HPDE6-E6E7 (cell line): ENCODE measurements around the gene CACNB2.

Experiments used
- DNase-seq: peaks from one replicate; pipeline ENCODE4 v3.0.0; 2011; ENCODE audit warnings: missing footprints; ENCODE audit errors: extremely low spot score

The CACNB2 gene

DNA sequence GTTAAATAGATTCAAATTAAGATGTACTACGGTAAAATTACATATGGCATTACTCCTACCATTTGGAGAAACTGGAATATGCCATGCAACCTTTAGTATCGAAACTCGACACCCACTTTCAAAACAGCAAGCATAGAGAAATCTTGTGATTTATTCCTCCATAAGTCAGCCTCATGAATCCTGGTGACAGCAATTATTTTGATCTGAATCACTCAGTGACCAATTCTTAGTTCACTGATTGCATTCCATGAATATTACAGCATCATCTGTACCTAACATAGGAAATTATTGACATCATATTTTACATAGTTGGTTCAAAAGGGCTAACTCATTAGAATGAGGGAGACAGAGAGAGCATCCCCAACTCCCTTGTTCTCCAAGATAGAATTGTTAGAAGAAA lies 89.6 kb downstream of the CACNB2 start:
- no peak for DNase-seq

DNA sequence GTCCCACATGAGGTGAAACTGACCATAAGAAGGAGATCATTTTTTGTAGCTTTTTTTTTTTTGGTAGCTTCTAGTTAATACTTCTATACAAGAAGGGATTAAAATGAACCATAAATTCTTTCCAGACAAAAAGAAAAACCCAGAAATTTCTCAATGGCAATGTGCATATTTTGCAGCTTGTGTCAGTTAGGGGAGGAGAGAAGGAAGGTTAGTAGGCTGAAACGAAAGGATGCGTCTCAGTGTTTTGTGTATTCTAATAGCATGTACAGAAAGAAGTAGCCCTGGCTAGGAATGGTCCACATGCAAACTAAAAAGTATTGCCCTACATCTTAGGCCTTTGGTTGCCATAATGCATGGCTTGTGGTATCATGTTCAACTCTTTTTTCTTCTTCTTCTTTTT lies 90.6 kb downstream of the CACNB2 start:
- no peak for DNase-seq

DNA sequence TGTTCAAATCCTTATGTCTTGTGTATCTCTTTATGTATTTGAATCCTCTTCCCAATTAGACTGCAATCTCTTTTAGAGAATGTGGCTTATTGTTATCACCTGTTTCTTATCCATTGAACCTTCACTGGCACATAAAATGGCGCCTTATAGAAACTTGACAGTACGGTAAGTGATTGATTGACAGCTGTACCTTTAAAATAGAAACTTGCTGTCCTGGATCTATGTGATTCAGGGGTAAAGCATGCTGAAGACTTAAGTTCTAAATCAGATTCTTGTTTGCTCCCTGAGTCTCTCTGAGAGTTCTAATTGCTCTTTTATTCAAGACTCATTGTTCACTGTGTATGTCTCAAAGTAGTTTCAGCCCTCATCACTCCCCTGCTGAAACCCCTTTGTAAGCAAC lies 91.3 kb downstream of the CACNB2 start:
- no peak for DNase-seq

DNA sequence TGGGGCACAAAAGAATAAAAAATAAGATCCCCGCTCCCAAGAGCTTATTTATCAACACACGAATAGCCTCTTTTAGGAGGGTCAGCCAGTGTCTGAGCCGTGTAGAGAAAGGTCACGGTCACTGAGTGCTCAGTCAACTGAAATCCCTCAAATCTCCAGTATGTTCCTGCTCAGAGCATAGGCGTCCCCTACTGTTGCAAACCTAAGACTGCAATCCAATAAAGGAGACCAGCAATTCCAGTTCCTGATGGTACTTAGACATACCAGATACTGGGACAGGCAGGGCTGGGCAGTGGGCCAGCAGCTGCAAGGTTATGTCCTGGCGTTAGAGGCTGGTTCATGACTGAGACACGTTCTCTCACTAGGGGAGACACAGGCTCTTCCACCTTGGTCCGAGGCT lies 93.6 kb downstream of the CACNB2 start:
- DNase-seq: no peak

DNA sequence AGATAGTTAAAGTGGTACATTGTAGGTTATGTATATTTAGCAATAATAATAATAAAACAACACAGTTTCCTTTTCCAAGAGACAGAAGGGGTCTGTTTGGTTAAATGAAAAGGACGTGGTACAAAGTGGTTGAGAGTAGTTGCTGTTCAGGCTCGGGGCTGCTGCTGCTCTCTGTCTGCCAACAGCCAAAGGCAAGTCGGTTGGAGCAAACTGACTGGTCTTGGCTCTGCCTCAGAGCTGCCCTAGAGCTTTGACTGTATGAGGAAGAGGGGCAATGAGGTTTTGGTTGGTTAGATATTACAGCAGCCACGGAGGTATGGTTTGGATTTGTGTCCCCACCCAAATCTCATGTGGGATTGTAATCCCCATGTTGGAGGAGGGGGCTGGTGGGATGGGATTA lies 95.3 kb downstream of the CACNB2 start:
- DNase-seq: no peak

DNA sequence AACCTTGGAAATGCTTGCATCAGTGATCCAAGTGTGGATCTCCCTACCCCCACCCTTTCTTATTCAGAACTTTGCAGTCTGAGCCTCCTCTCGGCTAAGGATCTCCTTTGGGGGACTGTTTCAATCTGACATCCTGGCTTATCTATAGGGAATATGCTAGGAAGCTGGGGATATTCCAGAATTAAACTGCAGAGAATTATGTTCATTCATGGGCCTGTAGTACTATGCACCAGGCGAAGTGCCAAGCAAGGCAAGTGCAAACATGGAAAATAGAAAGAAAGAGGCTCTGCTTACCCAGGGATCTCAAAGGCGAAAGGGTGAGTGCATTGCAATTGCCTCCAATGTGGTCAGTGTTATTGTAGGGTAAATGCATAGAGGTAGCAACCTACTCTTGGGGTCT lies 96.5 kb downstream of the CACNB2 start:
- no peak for DNase-seq

DNA sequence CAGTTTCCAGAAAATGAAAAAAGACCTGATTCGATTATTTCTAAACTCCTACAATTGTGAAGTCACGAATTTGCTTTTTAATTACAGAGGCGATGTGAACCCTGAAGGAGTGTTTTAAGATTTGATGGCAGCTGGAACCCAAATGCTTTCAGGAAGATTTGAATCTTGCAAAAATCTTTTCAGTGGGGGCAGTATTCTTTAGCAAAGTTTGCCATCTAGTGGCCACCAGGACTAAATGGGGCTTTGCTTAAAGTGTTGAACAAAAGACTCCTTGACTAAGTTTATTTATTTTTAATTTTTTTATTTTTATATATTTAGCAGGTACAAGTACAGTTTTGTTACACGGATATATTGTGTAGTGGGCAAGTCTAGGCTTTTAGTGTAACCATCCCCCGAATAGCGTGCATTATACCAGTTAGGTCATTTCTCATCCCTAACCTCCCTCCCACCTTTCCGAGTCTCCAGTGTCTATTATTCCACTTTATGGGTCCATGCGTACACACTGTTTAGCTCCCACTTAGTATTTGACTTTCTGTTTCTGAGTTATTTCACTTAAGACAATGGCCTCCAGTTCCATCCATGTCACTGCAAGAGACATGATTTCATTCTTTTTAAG lies 98.8 kb downstream of the CACNB2 start:
- DNase-seq: no peak

DNA sequence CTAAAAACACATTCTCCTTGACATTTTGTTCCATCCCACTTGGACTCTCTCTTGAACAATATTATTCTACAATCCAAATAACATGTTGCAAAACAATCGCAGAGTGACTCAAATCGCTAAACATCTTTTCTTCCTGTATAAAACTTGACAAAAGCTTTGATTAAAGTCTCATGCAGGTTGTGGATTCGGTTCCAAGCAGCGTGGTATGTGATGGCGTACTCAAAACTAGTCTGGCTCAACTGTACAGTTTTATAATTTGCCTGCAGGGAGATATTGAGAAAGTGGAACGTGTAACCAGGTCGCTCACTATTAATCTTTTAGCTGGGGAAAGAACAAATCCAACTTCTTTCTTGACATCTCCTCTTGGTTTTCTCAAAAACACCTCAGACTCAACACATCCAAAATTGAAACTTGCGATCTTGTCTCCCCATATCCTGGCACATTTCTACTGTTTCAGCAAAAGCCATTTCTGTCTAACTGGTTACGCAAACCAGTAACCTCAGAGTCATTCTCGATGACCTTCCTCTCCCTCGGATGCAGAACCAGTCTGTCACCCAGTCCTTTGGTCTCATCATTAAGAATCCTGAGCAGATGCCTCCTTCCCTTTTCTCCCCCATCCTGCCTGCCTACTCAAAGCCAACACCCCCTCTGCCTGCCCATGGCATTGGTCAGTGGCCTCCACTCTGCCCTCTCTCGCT lies 100.1 kb downstream of the CACNB2 start:
- no peak for DNase-seq

DNA sequence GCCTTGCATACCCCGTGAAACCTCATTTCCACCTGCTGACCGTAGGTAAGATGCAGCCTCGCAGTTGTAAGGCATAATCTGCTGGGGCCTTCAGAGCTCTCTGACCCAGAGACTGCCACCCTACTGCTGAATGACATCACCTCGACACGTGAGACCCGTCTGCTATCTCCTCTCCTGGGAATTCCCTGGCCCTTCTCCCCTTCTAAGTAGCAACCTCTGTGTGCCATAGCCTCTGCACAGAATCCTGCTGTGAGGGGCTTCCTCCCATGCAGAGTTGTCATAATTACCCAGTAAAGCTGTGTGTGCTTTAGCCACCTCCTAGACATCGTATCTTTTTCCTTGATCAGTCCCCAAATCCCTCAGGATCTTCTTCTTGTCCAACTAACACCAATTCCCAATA lies 106.7 kb downstream of the CACNB2 start:
- no peak for DNase-seq

DNA sequence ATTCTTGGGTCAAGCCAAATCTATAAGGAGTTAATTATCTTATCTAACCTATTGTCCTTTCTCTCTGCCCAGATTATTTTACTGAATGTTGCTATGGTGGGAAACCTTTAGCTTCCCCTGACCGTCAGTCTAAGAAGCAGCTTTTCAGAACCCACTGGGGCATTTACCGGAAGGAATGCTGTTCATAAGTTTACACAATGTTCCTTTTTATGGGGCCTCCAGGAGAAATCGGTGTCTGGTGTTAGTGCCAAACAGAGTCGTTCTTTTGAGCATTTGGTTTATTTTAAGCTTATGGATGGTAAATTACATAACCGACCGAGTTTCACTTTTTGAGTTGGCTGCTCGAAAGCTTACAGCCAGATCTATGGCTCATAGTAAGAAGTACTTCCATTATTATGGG lies 111.9 kb downstream of the CACNB2 start:
- no peak for DNase-seq

DNA sequence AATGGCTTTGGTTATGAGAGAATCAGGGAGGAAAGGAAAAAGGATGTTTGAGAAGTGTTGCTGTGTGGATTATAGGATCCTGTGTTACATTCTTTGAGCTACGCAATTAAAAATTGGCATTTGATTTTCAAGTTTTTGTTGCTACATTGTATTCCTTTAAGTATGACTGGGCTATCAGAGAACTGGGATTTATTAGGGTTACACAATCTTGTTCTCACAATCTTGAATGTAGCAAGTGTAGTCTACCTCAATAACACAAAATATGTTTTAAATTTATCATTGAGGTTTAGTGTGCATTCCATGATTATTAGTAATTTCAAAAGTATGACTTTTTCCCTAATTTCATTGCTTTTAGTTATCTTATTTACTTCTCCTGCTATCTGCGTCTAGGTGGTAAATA lies 113.9 kb downstream of the CACNB2 start:
- DNase-seq: no peak

DNA sequence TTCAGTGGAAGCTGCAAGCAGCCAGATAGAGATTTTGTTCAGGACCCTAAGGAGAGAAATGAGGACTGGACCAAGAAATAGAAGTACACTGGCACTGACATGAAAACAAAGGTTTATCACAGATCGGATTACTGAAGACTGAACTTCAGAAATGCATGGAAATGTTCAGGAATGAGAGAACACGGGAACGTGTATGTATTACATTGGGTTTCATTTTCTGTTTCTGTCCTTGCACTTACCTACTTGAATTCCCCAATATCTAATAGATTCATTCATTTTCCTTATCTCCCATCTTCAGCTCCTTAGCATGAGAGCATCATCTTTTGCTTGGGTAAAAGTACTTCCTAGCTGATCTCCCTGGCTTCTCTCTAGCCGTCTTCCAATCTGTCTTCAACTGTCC lies 114.5 kb downstream of the CACNB2 start:
- DNase-seq: no peak

DNA sequence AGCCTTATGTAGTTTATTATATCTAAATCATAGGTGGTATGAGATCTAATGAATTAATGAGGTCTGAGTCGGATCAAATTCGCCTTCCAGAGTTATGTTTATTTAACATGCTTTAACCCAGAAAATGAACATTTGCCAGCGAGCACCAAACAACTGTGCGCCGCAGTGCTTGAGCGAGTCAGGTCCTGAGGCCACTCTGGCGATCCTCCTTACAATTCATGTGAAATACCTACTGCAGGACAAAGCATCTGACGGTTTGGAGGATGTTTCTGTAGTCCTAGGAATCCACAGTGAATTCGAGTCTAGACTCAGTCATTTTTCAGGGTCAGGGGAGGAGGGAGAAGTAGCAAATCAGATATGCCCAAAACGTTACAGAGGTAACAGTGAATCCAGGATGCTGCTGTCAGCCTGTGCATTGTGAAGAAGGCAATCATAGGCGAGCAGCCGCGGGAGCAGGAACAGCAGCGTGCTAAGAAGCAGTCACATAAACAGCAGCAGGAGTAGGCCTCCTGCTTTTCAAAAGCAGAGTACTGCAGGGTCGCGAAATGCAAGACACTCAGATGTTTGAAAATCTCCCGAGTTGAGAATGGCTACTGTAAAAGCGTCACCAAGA lies 120.2 kb downstream of the CACNB2 start:
- DNase-seq: no peak

DNA sequence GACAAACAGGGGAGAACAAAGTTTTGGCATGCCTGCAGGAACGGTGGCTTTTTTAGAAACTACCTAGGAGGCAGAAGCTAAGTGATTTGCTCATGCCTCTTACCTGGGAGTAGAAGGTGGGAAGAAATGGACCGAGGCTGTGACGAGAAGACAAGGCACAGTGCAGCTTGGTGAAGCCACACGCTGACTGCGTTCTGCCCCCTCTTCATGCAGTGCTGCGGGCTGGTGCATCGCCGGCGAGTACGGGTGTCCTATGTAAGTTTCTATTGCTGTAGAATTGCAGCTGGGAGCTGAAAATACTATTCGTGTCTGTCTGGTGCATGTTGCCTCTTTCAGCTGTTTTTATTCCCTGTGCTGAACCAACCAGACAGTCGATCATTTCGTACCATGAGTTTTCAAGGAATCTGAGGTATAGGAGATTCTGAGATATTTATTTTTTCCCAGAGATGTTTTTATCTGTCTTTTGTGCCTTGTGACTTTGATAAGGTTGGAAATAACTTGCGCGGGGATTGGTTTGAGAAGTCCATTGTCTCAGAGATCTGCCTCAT lies 120.9 kb downstream of the CACNB2 start:
- no peak for DNase-seq

DNA sequence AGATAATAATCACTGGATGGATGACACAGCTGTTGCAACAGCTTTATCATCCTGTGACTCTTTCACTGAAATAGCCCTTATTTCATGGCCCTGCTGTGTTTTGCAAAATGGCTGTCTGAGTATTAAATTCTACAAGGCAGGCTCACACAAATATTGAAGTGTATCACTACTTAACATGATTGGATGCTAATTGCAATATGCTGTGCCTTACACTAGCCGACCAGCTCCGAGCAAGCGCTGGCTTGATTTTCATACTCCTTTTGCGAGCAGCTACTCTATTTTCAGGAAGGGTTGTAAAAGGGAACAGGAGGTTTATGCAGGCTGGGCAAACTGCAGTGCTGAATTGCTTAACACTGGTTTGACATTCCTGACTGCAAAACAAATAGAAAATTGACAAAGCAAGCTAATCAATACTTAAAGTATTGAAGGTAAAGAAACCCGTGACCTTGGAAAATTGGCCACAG lies 121.6 kb downstream of the CACNB2 start:
- DNase-seq: no peak

DNA sequence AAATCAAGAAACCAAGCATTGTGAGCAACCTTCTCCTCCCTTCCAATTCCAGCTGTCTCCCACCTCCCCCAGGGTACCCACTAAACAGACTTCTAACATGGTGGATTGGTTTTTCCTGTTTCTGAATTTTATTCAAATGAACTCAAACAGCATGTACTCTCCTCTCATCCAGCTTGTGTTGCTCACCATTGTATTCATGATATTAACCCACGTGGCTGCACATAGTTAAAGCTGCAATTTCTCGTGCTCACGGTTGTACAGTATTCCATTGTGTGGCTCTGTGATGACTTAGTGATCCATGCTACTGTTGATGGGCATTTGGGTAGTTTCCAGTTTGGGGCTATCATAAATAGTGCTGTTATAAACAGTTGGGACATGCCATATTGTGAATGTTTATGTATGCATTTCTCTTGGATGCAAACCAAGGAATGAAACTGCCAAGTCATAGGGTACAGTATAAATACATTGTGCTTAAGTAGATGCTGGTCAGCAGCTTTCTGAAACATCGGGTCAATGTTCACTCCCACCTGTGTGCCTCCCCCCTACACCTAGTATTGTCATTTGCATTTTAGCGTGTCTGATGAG lies 124.3 kb downstream of the CACNB2 start:
- no peak for DNase-seq

DNA sequence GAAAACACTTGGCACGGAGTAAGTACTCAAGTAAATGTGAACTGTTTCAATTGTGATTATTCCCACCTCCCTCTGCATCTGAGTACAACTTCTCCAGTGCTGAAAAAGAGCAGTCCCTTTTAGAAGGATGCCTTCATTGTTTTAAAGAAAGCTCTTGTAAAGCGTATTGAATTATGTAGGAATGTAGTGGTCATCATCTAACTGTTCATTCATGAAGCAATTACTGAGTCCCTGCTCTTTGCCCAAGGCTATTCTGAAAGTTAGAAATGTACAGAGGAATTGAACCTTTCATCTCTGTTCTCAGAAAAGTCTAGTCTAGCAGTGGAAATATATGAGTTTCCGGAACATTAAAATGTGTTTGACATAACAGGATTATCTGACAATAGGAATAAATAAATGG lies 127.8 kb downstream of the CACNB2 start:
- DNase-seq: no peak

DNA sequence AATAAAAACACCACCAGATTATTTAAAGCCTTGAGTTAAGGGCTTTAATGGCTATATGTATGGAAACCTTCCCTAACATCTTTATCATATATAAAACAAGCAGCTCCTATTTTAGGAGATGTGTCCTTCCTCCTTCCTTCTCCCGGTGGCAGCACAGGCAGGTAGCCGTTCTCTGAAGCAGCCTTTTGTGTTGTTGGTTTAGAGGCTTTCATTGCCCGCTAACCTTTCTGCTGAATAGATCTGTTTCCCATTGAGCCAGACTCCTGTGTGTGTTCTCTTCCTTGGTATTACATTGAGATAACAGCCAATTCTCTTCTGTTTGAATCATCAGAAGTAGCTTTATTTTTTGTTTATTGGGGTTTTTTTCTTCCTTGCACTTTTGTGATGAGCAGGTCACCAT lies 131.3 kb downstream of the CACNB2 start:
- no peak for DNase-seq

DNA sequence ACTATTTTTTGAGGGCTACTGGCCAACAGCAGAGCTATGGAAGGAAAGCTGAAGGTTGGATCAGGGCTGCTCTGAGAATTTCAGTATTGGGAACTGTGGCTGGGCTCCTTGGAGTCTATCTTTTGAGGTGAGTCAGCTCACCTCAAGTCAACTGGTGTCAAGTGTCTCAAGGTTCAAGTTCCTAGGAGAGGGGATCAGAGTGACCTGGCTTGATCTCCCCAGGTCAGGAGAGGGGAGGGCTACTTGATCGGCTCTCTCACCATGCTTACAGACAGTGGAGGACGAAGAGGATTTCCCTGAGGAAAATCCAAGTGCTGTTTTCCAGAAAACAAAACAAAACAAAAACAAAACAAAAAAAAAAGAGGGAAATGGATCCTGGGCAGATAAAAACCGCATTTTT lies 132.8 kb downstream of the CACNB2 start:
- no peak for DNase-seq

DNA sequence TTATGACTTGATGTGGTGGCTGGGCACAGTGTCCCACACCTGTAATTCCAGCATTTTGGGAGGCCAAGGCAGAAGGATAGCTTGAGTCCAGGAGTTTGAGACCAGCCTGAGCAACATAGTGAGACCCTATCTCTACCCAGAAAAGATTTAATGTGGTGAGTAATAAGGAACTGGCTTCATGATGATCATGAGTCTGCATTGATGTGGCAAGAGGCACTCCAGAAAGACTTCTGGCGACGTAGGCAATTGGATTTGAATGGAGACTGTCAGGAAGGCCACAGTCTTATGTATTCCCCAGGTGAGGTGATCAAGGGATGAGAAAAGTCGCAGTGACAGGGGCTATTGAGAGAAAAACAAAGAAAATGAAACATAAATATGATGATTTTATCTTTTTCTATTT lies 138.0 kb downstream of the CACNB2 start:
- no peak for DNase-seq

DNA sequence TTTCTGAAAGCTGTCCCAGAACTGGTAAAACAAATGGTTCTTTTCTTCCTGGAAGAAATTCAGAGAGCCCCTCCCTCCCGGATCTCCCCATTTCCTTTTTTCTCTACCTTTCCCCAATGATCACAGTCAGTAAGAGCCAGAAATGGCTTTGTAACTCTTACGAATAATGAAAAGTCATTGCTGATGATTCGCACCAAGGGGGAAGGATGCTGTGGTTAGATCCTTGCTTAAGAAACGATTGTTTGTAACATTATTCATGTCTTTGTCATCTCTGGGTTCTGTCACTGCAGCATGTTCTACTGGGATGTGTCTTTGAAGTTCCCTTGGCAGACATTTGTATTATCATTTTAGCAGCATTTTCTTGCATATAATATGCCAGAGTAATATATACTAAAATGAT lies 138.9 kb downstream of the CACNB2 start:
- DNase-seq: no peak

DNA sequence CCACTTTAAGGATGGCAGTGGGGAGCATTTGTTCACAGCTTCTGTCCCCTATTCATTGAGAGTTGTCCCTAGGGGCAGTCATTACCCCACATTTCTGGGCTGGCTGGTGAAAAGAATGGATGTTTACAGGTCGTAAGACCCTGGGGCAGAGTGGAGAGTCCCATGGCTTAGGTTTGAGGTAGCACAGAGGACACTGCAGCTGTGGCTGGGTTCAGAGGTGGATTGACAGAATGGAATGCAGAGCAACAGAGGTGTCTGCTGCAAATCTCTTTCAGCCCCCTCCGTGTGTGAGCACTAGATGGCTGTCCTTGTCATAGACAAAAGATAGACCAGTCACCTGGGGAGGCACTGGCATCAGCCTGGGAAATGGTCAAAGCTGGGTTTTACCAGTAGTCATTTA lies 141.9 kb downstream of the CACNB2 start:
- no peak for DNase-seq
